CD4-positive, alpha-beta T cell treated with Interleukin-6 for 4 hours (primary cell): Measurements from ENCODE around the gene GAPDH.
"Not testable (repeated sequence)": the region's sequence is repeated elsewhere in the genome, so short reads cannot be mapped to it uniquely, and the experiment has no call there.

Experiments
- DNase-seq: peaks from one replicate; pipeline ENCODE4 v3.0.0-alpha.2; 2020; ENCODE audit warnings: mixed read lengths

Gene GAPDH

DNA sequence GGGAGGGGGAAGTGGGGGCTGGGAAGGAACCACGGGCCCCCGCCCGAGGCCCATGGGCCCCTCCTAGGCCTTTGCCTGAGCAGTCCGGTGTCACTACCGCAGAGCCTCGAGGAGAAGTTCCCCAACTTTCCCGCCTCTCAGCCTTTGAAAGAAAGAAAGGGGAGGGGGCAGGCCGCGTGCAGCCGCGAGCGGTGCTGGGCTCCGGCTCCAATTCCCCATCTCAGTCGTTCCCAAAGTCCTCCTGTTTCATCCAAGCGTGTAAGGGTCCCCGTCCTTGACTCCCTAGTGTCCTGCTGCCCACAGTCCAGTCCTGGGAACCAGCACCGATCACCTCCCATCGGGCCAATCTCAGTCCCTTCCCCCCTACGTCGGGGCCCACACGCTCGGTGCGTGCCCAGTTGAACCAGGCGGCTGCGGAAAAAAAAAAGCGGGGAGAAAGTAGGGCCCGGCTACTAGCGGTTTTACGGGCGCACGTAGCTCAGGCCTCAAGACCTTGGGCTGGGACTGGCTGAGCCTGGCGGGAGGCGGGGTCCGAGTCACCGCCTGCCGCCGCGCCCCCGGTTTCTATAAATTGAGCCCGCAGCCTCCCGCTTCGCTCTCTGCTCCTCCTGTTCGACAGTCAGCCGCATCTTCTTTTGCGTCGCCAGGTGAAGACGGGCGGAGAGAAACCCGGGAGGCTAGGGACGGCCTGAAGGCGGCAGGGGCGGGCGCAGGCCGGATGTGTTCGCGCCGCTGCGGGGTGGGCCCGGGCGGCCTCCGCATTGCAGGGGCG, at the start of gene GAPDH:
GAPDH (plus strand) TSS at position 595 of the 772 bp plus-strand sequence. CDS start 316 bp downstream, outside the sequence.
- peak; percentile 89 for DNase-seq

DNA sequence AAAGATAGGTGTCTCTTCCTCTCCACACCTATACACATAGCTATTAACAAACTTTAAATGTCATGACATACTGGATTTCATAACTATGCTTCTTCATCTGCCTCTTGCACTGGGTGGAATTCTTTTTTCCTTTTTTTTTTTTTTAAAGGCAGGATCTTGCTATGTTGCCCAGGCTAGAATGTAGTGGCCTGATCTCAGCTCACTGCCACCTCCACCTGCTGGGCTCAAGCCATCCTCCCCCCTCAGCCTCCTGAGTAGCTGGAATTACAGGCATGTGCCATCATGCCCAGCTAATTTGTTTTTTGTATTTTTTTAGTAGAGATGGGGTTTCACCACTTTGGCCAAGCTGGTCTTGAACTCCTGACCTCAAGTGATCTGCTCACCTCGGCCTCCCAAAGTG, 46.1 kb upstream of the GAPDH start:
- DNase-seq: no peak

DNA sequence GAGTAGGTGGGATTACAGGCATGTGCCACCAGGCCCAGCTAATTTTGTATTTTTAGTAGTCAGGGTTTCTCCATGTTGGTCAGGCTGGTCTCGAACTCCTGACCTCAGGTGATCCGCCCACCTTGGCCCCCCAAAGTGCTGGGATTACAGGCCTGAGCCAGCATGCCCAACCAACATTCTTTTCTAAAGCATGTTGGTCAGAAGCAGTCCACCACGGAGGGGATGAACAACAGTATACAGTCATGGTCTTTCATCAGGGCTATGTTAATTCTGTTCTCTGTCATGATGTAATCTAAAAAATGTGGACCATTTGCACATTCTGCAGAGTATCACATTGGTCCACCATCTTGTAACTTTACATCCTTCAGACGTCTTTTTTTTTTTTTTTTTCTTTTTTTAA, 44.9 kb upstream of the GAPDH start:
- DNase-seq: no peak

DNA sequence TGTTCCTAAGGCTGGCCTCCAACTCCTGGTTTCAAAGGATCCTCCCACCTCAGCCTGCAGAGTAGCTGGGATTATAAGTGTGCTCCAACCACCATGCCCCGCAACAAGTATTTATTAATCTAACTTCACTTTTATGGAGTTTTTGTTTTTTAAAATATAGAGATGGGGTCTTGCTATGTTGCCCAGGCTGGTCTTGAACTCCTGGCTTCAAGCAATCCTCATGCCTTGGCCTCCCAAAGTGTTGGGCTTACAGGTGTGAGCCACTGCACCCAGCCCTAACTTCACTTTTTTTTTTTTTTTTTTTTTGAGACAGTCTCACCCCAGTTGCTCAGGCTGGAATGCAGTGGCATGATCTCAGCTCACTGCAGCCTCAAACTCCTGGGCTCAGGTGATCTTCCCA, 43.6 kb upstream of the GAPDH start:
- DNase-seq: not testable (repeated sequence)

DNA sequence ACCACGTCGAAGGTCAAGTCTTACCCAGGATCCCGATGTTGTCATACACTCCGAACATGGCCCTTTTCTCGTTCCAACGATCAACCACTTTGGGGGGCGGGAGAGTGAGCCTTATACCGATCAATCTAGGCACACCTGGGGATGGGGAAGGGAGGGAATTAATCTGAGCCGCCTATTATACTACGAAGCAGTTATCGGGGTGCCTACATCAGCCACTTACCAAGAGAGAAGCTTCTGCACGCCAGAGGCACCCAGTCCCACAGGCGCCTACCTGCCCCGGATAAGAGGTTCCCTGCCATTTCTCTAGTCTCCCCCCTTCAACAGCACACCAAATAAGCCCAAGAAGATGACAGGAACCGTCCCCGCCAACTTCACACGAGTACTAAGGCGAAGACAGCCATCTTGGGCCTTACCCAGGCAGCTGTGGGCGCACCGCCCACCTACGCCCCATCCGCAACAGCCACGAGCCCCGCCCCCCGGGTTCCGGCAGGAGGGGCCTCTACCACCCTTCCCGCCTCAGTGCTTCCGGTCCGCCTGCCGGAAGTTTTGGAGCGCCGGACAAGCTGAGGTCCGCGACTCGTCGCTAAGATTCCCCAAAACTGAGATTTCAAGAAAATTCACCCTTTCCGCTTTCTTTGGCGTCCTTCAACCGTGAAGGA, 41.4 kb upstream of the GAPDH start, which contains the start of gene MRPL51:
MRPL51 (minus strand) TSS at position 425 of the 659 bp plus-strand sequence; CDS start at position 299, 126 bp downstream.
- DNase-seq: peak; percentile 97

- peak; percentile 95 for DNase-seq
These were observed 40.6 kb upstream of the GAPDH start, which contains the start of gene NCAPD2 for GRCh38 chr12:6493497-6494257. Gene NCAPD2 (plus strand): TSS chr12:6494102. CDS start chr12:6495099, 997 bp downstream.

DNA sequence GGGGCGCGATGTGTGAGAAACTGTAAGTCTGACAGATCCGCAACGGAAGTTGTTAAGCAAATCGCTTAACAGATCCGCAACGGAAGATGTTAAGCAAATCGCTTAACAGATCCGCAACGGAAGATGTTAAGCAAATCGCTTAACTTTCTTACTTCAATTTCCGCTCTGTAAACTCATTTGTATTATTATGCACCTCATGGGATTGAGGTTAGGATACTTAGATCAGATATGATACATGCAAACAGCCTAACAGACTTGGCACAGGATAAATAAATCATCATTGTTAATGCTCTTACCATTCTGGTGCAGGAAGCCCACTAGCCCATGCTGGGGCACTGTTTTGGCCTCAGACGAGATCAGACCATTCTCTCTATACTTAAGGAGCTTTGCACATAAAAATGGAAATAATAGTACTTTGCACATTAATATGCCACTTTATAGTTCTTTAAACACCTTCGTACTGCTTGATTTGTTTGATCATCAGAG, 40.0 kb upstream of the GAPDH start:
- peak; percentile 24 for DNase-seq

DNA sequence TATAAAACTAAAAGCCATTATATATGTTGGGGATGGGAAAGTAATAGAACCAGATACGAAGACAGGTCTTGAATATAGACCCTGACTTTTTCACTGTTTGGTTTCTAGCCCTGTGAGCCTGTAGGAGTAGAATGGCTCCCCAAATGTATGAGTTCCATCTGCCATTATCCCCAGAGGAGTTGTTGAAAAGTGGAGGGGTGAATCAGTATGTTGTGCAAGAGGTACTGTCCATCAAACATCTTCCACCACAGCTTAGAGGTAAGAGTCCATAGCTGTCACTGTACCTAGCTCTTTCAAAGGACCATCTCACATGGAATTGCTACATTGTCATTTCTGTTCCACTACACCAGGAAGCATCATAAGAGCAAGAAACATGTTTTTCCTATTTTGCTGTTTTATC, 39.3 kb upstream of the GAPDH start:
- no peak for DNase-seq

DNA sequence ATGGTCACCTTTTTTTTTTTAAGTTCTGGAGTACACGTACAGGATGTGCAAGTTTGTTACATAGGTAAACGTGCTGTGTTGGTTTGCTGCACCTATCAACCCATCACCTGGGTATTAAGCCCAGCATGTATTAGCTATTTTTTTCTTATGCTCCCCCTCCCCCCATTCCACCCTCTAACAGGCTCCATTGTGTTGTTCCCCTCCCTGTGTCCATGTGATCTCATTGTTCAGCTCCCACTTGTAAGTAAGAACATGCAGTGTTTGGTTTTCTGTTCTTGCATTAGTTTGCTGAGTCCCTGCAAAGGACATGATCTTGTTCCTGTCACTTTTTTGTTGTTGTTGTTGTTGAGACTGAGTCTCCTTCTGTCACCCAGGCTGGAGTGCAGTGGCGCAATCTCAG, 37.0 kb upstream of the GAPDH start:
- DNase-seq: not testable (repeated sequence)

DNA sequence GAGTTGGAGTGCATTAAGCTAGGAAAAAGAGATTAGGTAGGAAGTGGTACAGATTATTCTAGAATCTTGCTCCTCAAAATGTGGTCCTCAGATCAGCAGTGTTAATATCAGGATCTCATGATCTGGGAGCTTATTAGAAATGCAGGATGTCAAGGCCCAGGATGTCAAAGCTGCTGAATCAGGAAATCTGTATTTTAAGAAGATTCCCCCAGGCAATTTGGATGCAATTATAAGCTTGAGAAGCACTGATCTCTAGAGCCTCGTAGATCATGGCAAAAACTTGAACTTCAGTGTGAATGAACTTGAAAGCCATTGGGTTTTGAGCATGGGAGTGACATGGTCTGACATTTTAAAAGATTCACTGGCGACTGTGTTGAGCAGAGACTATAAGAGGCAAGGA, 33.9 kb upstream of the GAPDH start:
- DNase-seq: no peak

- no peak for DNase-seq
These were observed 27.0 kb upstream of the GAPDH start for GRCh38 chr12:6507102-6507998.

- DNase-seq: no peak
These were observed 26.2 kb upstream of the GAPDH start for GRCh38 chr12:6508087-6508486.

- DNase-seq: no peak
These were observed 14.1 kb upstream of the GAPDH start for GRCh38 chr12:6520186-6520585.

DNA sequence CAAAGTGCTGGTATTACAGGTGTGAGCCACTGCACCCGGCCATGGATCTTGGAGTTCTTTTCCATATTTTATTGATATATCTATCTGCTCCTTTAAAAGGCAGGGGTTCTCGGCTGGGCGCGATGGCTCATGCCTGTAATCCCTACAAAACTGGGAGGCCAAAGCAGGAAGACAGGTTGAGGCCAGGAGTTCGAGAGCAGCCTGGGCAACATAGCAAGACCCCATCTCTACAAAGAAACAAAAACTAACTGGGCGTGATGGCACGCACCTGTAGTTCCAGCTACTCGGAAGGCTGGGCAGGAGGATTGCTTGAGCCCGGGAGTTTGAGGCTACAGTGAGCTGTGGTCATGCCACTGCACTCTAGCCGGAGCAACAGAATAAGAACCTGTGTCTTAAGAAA, 12.1 kb upstream of the GAPDH start:
- DNase-seq: no peak

GRCh38 chr12:6523708-6524107, 10.6 kb upstream of the GAPDH start:
- DNase-seq: no peak

GRCh38 chr12:6524648-6525047, 9.7 kb upstream of the GAPDH start:
- DNase-seq: no peak

DNA sequence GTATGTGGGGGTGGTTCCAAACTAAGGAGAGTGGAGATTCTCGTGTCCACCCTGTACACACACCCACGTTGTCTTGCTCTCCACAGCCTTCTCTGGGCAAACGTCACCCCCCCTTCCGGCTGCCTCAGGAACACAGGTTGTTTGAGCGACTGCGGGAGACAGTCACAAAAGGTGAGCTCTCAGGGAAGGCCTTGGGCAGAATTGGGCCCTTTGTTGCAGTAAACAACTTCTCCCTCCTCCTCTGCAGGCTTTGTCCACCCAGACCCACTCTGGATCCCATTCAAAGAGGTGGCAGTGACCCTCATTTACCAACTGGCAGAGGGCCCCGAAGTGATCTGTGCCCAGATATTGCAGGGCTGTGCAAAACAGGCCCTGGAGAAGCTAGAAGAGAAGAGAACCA, 8.1 kb upstream of the GAPDH start:
- no peak for DNase-seq

DNA sequence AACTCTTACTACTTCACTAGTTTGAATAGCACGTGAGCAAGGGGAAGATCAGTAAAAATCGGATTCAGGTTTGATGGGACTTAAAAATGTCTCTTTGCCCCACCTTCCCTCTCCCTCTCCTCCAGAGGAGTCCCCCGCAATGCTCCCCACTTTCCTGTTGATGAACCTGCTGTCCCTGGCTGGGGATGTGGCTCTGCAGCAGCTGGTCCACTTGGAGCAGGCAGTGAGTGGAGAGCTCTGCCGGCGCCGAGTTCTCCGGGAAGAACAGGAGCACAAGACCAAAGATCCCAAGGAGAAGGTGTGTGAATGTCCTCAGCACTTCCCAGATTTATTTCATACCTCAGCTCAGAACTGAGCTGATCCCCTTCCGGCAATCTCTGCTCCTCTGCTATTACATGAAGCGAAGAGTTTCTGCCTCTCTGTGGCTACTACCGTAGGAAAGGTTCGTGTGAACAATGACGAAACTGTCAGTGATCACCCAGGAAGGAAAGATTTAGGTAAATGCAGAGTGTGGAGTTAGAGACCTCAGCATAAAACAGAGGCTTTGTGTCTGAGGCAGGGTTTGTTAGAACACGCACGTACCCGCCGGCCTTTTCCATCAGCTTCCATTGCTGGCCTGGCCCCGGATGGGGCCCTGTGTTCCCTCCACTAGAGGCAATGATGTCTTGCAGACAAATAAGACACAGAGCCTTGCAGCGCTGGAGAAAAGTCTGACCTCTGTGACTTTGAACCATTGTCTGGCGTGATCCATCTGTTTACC, 7.4 kb upstream of the GAPDH start:
- no peak for DNase-seq

DNA sequence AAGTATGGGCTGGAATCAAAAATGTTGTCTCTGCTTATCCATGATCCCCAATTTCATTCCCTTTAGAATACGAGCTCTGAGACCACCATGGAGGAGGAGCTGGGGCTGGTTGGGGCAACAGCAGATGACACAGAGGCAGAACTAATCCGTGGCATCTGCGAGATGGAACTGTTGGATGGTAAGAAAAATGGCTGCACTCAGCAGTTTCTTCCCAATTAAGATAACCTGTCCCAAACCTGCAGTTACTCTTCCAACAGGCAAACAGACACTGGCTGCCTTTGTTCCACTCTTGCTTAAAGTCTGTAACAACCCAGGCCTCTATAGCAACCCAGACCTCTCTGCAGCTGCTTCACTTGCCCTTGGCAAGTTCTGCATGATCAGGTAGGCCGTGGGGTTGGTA, 6.6 kb upstream of the GAPDH start:
- DNase-seq: no peak

- DNase-seq: no peak
These were observed 5.6 kb upstream of the GAPDH start for GRCh38 chr12:6528539-6529235.

DNA sequence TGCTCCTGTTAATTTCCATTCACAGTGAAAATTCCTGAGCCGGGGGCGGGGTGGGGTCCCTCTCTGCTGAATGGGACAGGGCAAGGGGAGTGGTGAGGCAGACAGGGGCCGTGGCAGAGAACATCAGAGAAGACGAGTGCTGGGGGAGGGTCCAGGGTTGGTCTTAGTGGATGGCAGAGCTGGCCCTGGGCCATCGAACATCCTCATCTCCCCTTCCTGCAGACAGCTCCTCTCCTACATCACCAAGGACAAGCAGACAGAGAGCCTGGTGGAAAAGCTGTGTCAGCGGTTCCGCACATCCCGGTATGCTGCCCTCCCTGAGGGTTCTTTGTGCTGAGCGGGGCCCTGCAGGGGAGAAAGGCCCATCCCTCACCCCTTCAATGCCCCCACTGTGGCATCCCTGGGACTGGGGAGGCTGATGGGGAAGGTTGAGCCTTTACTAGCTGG, 5.0 kb upstream of the GAPDH start:
- no peak for DNase-seq
